Activated CD8-positive, alpha-beta memory T cell treated with anti-CD3 and anti-CD28 coated beads, Interleukin-2, amount 50 U/mL, for 48 hours (primary cell): ENCODE measurements around the gene CPPED1.

Source experiments
- DNase-seq: peaks from one replicate; pipeline ENCODE4 v3.0.0-alpha.2; 2020

The CPPED1 gene

DNA sequence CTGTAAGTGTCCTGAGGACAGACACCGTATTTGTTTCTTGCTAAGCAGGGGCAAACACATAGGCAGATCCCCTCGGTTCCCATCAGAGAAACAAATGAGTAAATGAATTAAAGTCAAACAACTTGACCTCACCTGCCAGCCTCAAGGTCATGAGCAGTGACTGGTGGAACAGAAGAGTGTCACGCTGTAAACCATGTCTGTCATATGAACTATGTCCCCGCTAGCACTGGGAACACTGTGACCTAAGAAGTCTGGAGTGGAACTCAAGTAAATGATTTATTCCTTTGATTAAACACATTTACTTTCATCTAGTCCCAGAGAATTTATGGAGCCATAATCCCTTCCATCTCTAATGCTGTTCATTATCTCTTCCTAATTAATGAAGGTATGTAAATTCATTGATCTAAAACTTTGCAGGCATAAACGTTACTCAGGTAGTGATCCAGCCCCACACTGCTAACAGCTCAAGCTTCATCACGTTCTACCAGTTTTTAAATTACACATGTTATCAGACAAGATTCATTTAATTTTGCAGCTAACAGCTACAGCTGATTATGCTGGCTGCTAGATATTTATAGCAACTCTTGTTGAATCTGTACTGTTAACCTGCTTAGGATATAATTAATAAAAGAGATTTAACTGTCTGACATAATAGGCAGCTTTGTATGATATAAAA is 38.7 kb downstream of the CPPED1 start:
- no peak for DNase-seq

DNA sequence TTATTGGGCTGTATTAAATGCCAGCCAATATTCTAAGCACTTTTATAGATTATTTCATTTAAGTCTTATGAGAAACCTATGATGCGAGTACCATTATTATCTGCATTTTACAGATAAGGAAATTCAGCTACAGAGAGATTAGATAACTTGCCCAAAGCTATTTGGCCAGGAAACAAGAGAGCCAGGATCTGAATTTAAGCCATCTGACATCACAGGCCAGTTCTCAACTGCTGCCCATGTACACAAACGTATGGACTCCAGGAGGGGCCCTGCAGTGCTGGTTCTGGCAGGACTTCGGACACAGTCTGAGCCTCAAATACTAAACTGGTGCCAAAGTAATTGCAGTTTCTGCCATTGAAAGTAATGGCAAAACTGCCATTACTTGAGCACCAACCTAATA is 40.2 kb downstream of the CPPED1 start:
- DNase-seq: no peak

DNA sequence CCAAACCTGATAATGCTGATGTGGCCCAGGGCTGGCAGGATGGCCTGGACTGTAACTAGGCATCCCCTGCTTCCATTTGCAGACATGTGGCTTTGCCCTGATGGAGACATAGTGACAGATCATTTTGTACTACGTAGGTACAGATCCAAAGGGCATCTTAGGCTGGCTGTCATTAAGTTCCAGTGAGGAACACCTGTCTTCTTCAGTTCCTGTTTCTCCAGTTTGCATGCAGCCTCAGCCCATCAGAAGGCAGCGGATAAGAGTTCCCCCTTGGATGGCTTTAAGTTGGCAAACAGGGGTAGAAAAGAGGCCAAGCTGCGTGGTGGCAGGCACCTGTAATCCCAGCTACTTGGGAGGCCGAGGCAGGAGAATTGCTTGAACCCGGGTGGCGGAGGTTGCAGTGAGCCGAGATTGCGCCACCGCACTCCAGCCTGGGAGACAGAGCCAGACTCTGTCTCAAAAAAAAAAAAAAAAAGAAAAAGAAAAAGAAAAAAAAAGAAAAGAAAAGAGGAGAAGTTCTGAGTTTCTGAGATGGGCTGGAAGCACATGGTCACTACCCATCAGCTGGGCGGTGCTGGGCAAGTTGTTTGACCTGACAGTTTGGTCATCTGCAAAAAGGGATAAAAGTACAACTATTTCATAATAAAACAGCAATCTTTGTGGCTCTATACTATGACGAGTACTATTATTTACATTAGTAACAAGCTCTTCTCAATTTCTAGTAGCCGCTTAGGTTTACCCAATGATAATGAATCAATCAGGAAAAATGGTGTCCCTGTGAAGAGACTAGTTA is 42.7 kb downstream of the CPPED1 start:
- DNase-seq: no peak

DNA sequence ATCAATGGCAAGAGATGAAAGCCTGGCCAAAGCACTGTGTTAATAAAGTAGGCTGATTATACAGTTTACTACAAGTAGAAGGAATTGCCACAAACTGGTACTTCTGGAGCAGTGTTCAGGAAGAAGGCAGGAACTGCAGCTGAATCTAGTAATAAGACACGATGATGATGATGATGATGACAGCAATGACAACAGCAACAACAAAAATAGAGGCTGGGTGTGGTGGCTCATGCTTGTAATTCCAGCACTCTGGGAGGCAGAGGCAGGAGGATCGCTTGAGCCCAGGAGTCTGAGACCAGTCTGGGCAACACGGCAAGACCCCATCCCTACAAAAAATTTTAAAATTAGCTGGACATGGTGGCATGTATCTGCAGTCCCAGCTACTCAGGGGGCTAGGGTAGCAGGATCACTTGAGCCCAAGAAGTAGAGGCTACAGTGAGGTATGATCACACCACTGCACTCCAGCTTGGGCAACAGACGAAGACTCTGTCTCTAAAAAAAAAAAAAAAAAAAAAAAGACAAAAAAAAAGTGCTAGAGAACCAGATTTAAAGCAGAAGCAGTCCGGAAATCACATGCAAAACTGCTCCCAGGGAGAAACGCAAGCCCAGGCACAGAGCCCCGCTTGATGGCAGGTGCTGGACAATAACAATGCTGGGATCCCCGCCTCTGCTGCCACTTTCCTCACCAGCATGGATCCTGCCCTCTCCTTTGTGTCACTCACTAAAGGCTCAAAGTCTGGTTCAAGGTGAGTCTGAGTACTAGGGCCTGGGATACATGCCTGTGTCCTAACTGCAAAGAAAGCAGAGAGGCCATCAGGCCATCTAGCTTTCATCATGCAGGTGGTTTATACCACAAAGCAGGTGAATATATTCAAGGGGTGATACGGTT is 44.8 kb downstream of the CPPED1 start:
- DNase-seq: no peak

DNA sequence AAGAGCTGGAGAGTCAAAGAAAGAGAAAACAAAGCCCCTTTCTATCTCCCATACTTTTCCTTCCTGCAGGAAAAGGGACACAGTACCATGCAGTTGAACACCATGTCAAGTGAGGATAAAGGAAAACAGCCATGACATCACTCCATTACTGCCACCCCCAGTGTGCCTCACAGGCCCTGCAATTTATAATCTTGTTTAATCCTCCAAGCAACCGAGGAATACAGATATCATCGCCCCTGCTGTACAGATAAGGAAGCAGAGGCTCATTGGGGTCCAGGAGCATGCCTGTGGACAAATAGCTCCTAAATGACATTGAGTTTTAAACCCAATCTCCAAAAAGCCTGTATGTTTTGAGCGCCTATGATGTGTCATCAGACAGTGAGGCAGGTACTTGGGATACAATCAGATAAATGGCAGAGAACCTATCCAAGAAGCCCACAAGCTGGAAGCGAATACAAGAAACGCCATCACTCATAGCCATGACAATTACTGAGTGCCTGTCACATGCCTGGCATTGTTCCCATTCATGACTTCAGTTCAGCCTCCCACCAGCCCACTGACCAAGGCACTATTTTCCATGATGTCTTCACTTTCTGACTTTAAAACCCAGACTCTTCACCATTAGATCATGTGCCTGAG is 45.5 kb downstream of the CPPED1 start:
- no peak for DNase-seq

DNA sequence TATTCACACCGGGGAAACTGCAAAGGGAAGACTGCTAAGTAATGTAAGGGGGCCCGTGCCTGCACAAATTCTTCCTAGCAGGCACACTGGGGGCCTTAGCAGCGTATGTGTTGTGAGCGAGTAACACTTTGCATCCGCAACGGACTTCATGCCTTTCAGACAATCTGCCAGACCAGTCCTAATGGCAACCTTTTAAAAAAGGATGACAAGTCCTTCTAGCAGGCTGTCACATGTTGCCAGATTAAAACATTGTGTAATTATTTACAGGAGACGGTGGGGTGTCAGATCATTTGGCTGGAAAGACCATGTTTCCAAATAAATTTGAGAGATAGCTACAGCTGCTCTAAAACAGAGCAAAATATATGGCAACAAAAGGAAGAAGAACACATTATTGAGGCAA is 46.1 kb downstream of the CPPED1 start:
- no peak for DNase-seq

DNA sequence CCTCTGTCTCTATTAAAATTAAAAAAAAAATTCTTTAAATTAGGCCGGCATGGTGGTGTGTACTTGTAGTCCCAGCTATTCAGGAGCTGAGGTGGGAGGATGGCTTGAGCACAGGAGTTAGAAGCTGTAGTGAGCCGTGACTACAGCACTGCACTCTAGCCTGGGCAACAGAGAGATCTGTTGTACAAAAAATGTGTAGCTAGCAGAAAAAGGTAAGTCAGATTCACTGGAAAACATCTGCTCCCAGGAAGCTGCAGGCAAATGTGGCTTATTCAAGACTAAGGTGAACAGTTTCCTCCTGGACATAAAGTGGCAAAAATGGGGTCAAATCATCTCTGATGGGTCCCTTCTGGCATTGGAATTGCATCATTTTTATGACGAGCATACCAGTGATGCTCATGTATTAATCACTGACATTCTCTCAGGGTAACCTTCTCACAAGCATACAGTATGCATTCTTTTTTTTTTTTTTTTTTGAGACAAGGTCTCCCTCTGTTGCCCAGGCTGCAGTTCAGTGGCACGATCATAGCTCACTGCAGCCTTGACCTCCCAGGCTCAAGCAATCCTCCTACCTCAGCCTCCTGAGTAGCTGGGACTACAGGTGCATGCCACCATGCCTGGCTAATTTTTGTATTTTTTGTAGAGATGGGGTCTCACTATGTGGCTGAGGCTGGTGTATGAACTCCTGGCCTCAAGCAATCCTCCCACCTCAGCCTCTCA is 48.7 kb downstream of the CPPED1 start:
- no peak for DNase-seq

DNA sequence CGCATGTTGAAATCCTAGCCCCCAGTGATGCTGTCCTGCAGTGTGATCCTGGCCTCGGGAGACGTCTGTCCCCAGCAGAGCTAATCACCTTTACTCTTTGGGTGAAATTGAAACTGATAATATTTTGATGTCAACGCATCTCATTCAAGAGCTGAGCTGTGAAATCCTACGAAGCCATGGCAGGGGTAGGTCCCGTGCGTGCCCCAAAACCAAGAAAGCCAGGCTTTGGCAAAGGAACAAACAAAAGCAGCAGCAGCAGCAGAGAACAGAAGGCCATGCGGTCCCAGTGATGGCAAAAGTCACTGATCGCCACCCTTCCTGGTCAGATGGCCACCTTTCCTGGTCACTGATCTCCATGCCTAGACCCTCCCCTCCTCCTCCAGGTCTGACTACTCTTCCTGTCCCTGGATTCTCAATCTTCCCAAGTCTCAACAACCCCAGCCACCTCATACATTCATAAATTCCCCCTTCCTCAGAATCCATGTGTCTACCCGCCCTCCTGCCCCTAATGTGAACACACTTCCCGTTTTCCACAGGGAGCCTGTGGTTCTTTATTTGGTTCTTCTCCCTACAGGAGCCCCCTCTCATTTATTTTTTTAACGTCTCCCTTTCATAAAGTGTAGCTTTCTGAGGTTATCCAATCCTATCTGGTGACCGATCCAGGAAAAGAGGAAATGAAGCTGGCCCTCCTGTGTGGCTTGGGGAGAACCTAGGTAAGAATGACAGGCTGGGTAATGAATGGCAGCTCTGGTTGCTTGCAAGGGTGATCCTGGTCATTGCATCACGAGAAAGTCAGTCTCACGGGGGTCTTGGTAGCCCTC is 50.3 kb downstream of the CPPED1 start:
- no peak for DNase-seq

DNA sequence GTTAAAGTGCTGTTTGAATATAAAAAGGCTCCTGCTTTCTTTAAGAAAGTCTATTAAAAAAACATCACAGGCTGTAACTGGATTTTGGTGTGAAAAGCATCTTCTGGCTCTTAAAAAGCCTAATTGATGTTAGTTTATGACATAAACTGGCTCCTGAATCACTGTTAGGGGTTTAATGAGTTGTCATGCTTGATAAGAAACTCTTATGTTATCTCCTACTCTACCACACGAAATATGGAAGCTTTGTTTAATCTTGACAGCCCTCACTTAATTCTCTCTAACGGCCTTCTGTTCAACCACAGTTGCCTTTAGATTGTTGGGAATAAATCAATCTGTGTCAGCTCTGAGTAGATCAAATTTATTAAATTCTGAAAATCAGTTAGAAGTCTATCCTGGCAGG is 51.5 kb downstream of the CPPED1 start:
- DNase-seq: no peak

DNA sequence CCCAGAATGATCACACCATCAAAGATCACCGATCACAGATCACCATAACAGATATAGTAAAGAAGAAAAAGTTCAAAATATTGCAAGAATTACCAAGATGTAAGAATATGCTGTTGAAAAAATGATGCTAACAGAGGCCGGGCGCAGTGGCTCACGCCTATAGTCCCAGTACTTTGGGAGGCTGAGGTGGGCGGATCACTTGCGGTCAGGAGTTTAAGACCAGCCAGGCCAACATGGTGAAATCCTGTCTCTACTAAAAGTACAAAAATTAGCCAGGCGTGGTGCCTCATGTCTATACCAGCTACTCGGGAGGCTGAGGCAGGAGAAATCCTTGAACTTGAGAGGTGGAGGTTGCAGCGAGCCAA is 53.2 kb downstream of the CPPED1 start:
- DNase-seq: no peak

DNA sequence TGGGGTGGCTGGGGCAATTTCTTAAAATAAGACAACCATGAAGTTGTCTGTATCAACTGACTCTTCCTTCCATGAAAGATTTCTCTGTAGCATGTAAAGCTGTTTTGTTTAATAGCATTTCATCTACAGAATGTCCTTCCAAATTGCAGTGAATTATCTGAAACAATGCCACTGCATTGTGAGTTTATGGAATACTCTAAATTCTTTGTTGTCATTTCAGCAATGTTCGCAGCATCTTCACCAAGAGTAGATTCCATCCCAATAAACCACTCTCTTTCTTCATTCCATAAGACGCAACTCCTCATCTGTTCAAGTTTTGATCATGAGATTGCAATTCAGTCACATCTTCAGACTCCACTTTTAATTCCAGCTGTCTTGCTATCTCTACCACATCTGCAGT is 54.6 kb downstream of the CPPED1 start:
- no peak for DNase-seq

DNA sequence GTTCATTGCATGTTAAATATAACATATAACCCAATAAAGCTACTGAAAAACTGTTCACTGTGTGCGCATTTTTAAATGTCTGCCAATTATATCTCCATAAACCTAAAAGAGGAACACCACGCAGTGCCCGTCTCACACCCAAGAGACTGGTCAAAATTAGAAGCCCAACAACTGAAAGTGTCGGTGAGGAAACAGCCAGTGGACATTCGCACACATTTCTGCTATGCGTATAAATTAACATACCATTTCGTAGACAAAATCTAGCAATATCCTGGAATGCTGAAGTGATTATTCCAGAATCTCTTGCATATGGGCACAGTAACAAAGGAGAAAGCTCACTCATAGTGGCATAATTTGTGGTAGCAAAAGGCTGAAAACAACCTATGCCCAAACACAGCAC is 55.9 kb downstream of the CPPED1 start:
- no peak for DNase-seq

DNA sequence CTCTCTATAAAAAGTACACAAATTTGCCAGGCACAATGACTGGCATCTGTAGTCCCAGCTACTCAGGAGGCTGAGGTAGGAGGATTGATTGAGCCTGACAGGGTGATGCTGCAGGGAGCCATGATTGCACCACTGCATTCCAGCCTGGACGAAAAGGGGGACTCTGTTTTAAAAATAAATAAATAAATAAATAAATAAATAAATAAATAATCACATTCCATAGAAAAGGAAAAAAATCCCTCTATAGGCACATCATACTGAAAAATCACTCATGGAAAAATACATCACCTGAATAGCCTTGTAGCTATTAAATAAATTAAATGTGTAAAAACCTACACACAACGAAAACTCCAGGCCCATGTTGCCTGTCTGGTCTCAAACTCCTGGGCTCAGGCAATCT is 56.4 kb downstream of the CPPED1 start:
- DNase-seq: no peak

DNA sequence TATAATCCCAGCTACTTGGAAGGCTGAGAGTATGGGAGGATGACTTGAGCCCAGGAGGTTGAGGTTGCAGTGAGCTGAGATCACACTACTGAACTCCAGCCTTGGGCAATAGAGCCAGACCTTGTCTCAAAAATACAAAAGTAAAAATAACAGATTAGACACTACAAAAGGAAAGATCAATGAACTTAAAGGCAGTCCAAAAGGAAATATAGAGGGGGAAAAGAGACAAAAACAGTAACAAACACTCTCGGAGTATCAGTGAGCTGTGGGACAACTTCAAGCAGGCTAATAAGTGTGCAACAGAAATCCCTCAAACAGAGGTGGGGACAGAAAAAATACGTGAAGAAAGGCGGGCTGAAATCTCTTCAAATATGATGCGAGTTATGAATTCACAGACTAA is 58.8 kb downstream of the CPPED1 start:
- no peak for DNase-seq

DNA sequence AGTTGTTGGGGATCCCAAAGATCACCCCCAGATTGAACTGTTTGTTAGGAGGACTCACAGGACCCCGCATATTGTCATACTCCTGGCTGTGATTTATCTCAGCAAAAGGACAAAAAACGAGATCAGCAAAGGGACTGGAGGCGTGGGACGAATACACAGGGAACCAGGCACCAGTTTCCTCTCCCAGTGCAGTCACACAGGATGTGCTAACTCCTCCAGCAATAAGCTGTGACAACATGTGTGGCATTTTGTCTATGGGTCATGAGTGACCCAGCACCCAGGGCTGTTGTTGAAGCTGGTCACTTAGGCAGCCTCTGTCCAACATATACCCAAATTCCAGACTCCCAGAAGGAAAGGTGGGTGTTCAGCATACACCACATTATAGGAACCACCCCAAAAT is 60.9 kb downstream of the CPPED1 start:
- no peak for DNase-seq

DNA sequence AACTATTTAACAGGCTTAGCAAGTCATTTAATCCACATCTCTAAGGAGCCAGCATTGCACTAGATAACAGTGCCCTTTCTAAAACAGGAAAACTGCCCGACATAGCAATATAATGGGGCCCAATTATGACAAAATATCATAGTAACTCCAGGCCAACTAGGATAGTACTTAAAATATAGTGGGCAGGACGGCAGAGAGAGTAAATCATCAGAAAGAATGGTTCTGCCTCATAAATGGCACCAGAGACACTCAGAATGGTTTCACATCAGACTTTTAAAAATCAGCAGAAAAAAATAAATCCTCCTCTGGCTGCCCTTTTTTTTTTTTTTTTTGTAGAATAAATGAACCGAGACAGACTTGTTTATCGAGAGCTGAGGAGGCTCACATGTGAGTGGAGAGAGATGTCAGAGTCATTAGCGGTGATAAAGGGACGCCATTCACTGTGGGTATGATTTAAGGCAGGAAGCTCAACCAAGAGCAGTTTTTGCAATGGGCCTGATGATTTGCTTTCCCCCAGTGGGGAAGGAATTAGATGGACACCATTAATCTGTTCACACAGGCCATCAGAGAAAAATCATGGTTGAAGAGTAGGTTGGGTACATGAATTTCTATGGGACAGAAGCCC is 62.6 kb downstream of the CPPED1 start:
- DNase-seq: no peak

DNA sequence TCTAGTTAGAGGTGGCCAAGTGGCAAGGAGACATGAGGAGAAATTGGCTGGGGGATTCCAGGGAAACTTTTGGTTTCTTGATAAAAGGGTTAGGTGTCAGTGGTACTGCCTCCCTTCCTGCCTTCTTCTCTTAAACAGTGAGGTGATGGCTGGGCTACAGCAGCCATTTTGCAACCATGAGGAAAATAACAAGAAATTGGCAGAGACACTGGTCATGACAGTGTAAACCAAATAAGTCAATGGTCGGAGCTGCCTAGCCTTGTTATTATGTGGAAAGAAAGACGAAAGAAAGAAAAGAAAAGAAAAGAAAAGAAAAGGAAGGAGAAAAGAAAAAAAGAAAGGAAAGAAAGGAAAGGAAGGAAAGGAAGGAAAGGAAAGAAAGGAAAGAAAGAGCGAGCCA is 63.9 kb downstream of the CPPED1 start:
- no peak for DNase-seq

DNA sequence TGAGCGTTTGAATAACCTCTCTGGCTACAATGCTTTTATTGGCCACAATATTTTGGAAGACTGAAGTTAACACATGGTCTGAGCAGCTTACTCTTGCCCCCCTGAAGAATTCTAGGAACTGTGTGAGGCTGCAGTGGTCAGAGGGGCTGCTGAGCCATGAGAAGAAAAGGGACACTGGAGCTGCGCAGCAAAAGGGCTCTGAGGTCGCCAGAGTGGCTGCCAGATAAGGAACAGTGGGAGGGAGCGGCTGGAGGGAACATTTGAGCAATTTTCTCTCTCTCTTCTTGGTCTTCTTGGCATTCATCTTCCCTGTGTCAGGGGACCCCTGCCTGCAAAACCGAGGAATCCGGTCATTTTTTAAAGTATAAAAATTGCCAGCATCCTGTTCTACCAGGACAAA is 66.1 kb downstream of the CPPED1 start:
- peak; percentile 13 for DNase-seq

DNA sequence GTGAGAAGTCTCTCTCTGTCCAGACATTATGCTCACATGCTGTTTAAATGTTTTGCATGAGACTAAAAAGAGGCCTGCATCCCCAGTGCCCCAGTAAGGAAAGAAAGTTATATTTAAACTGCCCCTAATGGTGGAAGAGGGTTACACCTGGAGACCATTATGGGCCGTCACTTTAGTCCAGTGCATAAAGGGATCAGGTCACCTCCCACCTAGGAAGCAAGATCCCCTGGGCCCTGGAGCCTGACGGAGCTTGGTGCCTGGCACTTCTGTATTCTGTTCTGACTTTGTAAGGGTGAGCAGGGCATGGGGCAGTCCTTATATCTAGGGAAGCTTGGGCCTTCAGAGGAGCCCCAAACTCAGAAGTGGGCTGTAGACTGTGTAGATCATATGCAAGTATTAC is 67.9 kb downstream of the CPPED1 start:
- DNase-seq: peak; percentile 2

DNA sequence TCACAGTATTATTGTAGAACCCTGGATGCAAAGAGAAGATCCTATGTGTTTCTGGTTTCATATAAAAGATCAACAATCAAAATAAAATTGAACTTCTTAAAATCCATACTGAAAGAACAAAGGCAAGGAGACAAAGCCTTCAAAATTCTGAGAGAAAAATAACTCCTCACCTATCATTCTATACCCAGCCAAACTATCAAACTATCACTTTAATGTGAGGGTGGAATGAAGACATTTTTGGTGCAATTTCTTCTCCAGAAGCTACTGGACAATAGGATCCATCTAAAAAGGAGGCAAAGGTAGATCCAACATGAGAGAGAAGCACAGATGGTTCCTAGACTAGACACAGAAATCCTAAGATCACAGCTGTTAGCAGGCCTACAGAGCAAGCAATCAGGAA is 71.1 kb downstream of the CPPED1 start:
- DNase-seq: no peak

DNA sequence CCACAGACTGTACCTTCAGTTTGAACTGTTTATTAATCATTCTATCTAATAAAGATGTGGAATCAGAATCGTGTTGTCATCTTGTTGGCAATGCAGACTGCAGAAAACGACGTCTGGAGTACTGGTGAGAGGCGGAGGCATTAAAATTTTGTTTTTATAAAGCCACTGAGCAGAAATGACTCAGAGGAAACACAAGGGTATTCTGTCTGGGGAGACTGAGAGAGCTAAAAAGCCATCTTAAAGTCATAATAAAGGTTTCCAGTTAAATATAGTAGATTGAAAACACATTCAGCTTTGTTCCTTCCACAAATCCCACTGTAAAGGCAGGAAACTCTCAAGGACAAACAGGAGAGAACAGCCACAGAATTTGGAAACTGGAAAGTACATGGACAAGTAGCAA is 74.2 kb downstream of the CPPED1 start:
- no peak for DNase-seq
